Nephron progenitor cell (in vitro differentiated cells): ENCODE measurements around the gene ANKRD63.

Source experiments
- DNase-seq: peaks from one replicate; pipeline ENCODE4 v3.0.0; 2021
- H3K27ac Mint-ChIP-seq: 2 replicates; pipeline ENCODE4 v1.8.0; 2021; ENCODE audit warnings: mild to moderate bottlenecking, moderate library complexity, mixed read lengths
- H3K27me3 Mint-ChIP-seq: 2 replicates; pipeline ENCODE4 v1.8.0; 2021; ENCODE audit warnings: mild to moderate bottlenecking, low read depth, mixed read lengths; ENCODE audit not compliant: poor library complexity
- H3K36me3 Mint-ChIP-seq: 2 replicates; pipeline ENCODE4 v1.8.0; 2021; ENCODE audit warnings: low read depth, mixed read lengths
- H3K4me1 Mint-ChIP-seq: 2 replicates; pipeline ENCODE4 v1.8.0; 2021; ENCODE audit warnings: mixed read lengths
- H3K4me3 Mint-ChIP-seq: 2 replicates; pipeline ENCODE4 v1.8.0; 2021; ENCODE audit warnings: mild to moderate bottlenecking, moderate library complexity, mixed read lengths
- H3K9me3 Mint-ChIP-seq: 2 replicates; pipeline ENCODE4 v1.8.0; 2021; ENCODE audit warnings: mild to moderate bottlenecking, moderate library complexity, mixed read lengths
- CTCF ChIP-seq: fragments of 200-600 bp; sonication (generic); IDR thresholded peaks from 2 replicates; pipeline ENCODE4 v1.5.0; 2021; ENCODE audit warnings: antibody characterized with exemption

Gene ANKRD63

GRCh38 chr15:40329804-40330203 lies 46.9 kb upstream of the ANKRD63 start:
- no peak for DNase-seq
- Mint-ChIP-seq H3K36me3 (peaks cover 18% of the 10 kb centered on the region), H3K27ac (no peak overlapping the region), H3K4me1 (peaks cover 68% of the 10 kb centered on the region), H3K4me3 (no peak overlapping the region), H3K9me3 (no peaks in the 10 kb centered on the region), H3K27me3 (peaks cover 34% of the 10 kb centered on the region)
- TF ChIP-seq CTCF: no peak

GRCh38 chr15:40328751-40329150 lies 45.9 kb upstream of the ANKRD63 start:
- Mint-ChIP-seq H3K36me3 (peaks cover 18% of the 10 kb centered on the region), H3K27me3 (peaks cover 37% of the 10 kb centered on the region), H3K27ac (no peak overlapping the region), H3K4me3 (no peak overlapping the region), H3K4me1 (peaks cover 62% of the 10 kb centered on the region), H3K9me3 (no peaks in the 10 kb centered on the region)
- no peak for DNase-seq
- no peak for TF ChIP-seq CTCF

- peaks cover 18% of the 10 kb centered on the region for H3K36me3 Mint-ChIP-seq
These were observed 45.3 kb upstream of the ANKRD63 start for GRCh38 chr15:40328176-40328575.

GRCh38 chr15:40327457-40327856 lies 44.6 kb upstream of the ANKRD63 start:
- DNase-seq: no peak

More at GRCh38 chr15:40328176-40328575, 45.3 kb upstream of the ANKRD63 start:
- no peak overlapping the region for H3K27ac Mint-ChIP-seq
- peak overlapping the region; percentile 29 for H3K4me3 Mint-ChIP-seq
- TF ChIP-seq CTCF: no peak
- no peak for DNase-seq
- peaks cover 58% of the 10 kb centered on the region for H3K4me1 Mint-ChIP-seq
- H3K9me3 Mint-ChIP-seq: no peaks in the 10 kb centered on the region
- H3K27me3 Mint-ChIP-seq: peaks cover 39% of the 10 kb centered on the region

GRCh38 chr15:40325700-40326099 lies 42.8 kb upstream of the ANKRD63 start:
- TF ChIP-seq CTCF: no peak
- Mint-ChIP-seq H3K36me3 (peaks cover 18% of the 10 kb centered on the region), H3K4me3 (peak overlapping the region; percentile 81), H3K27ac (no peak overlapping the region), H3K9me3 (peaks cover 4% of the 10 kb centered on the region), H3K27me3 (peaks cover 64% of the 10 kb centered on the region), H3K4me1 (peaks cover 67% of the 10 kb centered on the region)
- DNase-seq: no peak

More at GRCh38 chr15:40327457-40327856, 44.6 kb upstream of the ANKRD63 start:
- no peak for TF ChIP-seq CTCF
- Mint-ChIP-seq H3K27ac (no peak overlapping the region), H3K36me3 (peaks cover 18% of the 10 kb centered on the region), H3K4me1 (peaks cover 60% of the 10 kb centered on the region), H3K4me3 (no peak overlapping the region), H3K9me3 (no peaks in the 10 kb centered on the region), H3K27me3 (peaks cover 46% of the 10 kb centered on the region)

GRCh38 chr15:40325188-40325587 lies 42.3 kb upstream of the ANKRD63 start:
- Mint-ChIP-seq H3K27ac (no peak overlapping the region), H3K36me3 (peaks cover 18% of the 10 kb centered on the region), H3K4me3 (peak overlapping the region; percentile 81)

More at GRCh38 chr15:40325188-40325587, 42.3 kb upstream of the ANKRD63 start:
- Mint-ChIP-seq H3K4me1 (peaks cover 63% of the 10 kb centered on the region), H3K9me3 (peaks cover 4% of the 10 kb centered on the region), H3K27me3 (peaks cover 68% of the 10 kb centered on the region)
- TF ChIP-seq CTCF: no peak
- DNase-seq: no peak
